Occipital lobe (tissue), 2 donors: ENCODE results near the gene HMBS. TPM values are rescaled to one million over a fixed set of nuclear protein-coding genes. Genes with fewer than 3 reads are reported as not detected.
A peak's percentile ranks its signal among the peaks of the same experiment; 100 is the strongest.

Experiments used
- DNase-seq: peaks from one replicate; lab custom pipeline; 2025; lab: John Stamatoyannopoulos, UW
- total RNA-seq: library from RNA; depleted of rRNA; stranded (reverse); fragments of >200 nt; gene quantifications from one replicate; pipeline ENCODE4 v1.2.3, GENCODE V29; 2014

The HMBS gene
- total RNA-seq, 1 donor from 2014 or later: 2.0 TPM

GRCh38 chr11:119067371-119068222, 17.1 kb upstream of the HMBS start, which contains the start of gene VPS11:
VPS11 (plus strand) TSS chr11:119067818; CDS start chr11:119067824, 6 bp downstream.
- DNase-seq: peak; percentile 94

GRCh38 chr11:119077839-119078238, 6.8 kb upstream of the HMBS start:
- DNase-seq: no peak

- DNase-seq: no peak
These were observed 5.8 kb upstream of the HMBS start for GRCh38 chr11:119078675-119079420.

GRCh38 chr11:119081682-119082260, 2.9 kb upstream of the HMBS start:
- no peak for DNase-seq

GRCh38 chr11:119085437-119085847, 761 bp downstream of the HMBS start:
- DNase-seq: no peak

- no peak for DNase-seq
These were observed 2.4 kb downstream of the HMBS start for GRCh38 chr11:119087123-119087522.

- DNase-seq: no peak
These were observed 3.1 kb downstream of the HMBS start for GRCh38 chr11:119087747-119088241.

- no peak for DNase-seq
These were observed 3.7 kb downstream of the HMBS start for GRCh38 chr11:119088406-119088805.

- no peak for DNase-seq
These were observed 4.6 kb downstream of the HMBS start for GRCh38 chr11:119089319-119089718.

GRCh38 chr11:119091178-119091577, 6.5 kb downstream of the HMBS start:
- no peak for DNase-seq

GRCh38 chr11:119091966-119092879, 7.5 kb downstream of the HMBS start:
- no peak for DNase-seq

GRCh38 chr11:119092880-119093842, 8.5 kb downstream of the HMBS start:
- no peak for DNase-seq

GRCh38 chr11:119093942-119094815, 9.5 kb downstream of the HMBS start:
- DNase-seq: no peak

GRCh38 chr11:119094816-119095065, 10.1 kb downstream of the HMBS start:
- peak; percentile 66 for DNase-seq

- peak; percentile 100 for DNase-seq
These were observed 10.6 kb downstream of the HMBS start for GRCh38 chr11:119095066-119095880.

GRCh38 chr11:119099711-119100110, 15.0 kb downstream of the HMBS start:
- DNase-seq: no peak

GRCh38 chr11:119100246-119100970, 15.7 kb downstream of the HMBS start:
- no peak for DNase-seq
